ENCODE results near the gene GRIP1.
A peak's percentile ranks its signal among the peaks of the same experiment; 100 is the strongest.
"Not testable (repeated sequence)": the region's sequence is repeated elsewhere in the genome, so short reads cannot be mapped to it uniquely, and the experiment has no call there.

The GRIP1 gene

DNA sequence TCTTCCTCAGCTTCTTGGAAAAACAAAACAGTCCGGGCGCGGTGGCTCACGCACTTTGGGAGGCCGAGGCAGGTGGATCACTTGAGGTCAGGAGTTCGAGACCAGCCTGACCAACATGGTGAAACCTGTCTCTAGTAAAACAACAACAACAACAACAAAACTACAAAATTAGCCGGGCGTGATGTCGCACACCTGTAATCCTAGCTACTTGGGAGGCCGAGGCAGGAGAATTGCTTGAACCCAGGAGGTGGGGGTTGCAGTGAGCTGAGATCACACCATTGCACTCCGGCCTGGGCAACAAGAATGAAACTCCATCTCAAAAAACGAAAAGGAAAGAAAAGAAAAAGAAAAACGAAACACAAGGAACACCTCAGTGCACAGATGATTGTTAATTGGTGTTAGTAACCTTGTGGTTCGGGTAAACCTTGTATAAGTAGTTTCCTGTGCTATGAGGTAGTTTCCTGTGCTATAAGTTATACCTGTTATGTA is 375.5 kb downstream of the GRIP1 start:
- not testable (repeated sequence) for DNase-seq

DNA sequence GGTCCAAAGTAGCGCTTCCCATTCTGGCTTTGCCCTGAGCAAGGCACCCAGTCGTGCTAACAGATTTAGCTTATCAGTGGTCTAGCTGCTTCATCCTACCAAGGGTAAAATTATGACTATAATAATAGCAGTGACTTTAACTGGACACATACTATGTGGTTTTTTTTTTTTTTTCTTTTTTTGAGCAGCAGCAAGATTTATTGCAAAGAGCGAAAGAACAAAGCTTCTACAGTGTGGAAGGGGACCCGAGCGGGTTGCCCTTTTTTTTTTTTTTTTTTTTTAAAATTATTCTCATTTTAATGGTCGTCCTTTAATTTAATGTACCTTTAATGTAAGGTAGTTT is 376.1 kb downstream of the GRIP1 start:
- no peak for DNase-seq

DNA sequence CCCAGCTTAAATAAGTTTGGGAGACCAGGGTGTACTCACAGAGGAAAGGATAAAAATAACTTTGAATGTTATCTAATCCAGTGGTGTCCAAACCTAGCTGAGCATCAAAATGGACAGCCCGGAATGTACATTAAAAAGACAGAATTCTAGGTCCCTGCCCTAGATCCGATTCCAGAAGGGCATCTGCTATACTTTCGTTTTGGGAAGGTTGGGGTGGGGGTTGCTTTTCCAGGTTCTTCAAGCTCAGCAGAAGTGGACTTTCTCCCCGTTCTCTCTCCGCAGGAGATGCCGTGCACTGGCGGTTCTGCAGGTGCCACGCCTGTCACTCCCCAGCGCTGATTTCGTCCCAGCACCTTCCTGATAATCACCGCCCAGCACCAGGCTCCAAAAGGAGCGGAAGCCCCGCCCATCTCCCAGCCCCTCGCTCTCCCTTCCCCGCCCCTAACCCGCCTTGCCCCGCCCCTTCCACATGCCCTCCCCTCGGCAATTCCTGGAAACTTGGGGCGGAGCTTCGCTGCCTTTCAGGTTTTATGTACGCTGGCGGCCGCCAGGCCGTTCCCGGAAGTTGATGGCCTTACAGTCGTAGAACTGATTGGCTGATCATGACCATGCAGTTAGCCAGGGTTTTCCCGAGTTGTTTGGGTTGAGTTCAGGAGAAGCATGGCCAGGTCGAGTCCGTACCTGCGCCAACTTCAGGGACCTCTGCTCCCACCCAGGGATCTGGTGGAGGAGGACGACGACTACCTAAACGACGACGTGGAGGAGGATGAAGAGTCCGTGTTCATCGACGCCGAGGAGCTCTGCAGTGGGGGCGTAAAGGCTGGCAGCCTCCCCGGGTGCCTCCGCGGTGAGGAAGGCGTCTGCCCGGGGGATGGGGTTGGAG is 376.7 kb downstream of the GRIP1 start, which contains the start of gene HELB:
HELB (plus strand) TSS at position 550 of the 883 bp plus-strand sequence; CDS start at position 661, 111 bp downstream.
- DNase-seq: peak; percentile 92

- no peak for DNase-seq
Measured at GRCh38 chr12:66297923-66298322, 381.0 kb downstream of the GRIP1 start.

All from SHP77 treated with DMSO at 0.1 percent for 48 hours (cell line).